HCT116 (cell line): Measurements from ENCODE around the gene FEV. TPM values are rescaled to one million over a fixed set of nuclear protein-coding genes. Genes with fewer than 3 reads are reported as not detected.

Experiments used
- ATAC-seq: fragments of 200-7000 bp; cut with Tn5 transposase; 2 replicates; pipeline ENCODE4 v1.9.1; 2020; ENCODE audit warnings: mild to moderate bottlenecking, moderate library complexity
- BruUV-seq: library from RNA; stranded (reverse); fragments of 400-500 nt; replicated peaks from 2 replicates; lab custom pipeline; 2021; lab: Mats Ljungman, UMichigan
- CTCF ChIA-PET: fragments of 300-600 bp; sonication (Branson Sonifier 250); formaldehyde crosslinking; loops from one replicate; lab custom pipeline; 2021; ENCODE audit warnings: antibody characterized with exemption; lab: Charles Lee
- POLR2A ChIA-PET: fragments of 300-600, 350-600 bp; sonication (Branson Sonifier 250); formaldehyde crosslinking; loops from one replicate; lab custom pipeline; 2021; ENCODE audit warnings: antibody characterized with exemption; lab: Charles Lee
- RAD21 ChIA-PET, 2 experiments: fragments of 300-600 bp; sonication (Branson Sonifier 250); formaldehyde crosslinking; loops; one replicate each; lab custom pipeline; 2023; ENCODE audit warnings: low total read pairs in 2 of 2; ENCODE audit not compliant: uncharacterized antibody in 2 of 2, unreplicated experiment in 2 of 2, low non-redundant PET in 1 of 2; lab: Charles Lee
- DNase-seq: peaks from one replicate; pipeline ENCODE4 v3.0.0-alpha.2; 2010; ENCODE audit warnings: low read depth, low spot score
- H2AFZ ChIP-seq: fragments of 200-600 bp; shearing (Covaris generic), sonication (generic); 2 replicates; pipeline ENCODE4 v1.6.1; 2017; ENCODE audit warnings: low read depth, mixed run types, mixed read lengths, antibody characterized with exemption, low read length; ENCODE audit not compliant: poor library complexity, severe bottlenecking
- H3K27ac ChIP-seq: 2 replicates; pipeline ENCODE4 v1.5.1; 2012; ENCODE audit warnings: low read depth, low read length
- H3K27me3 ChIP-seq: fragments of 200-600 bp; sonication (generic); 2 replicates; pipeline ENCODE4 v1.6.1; 2016; ENCODE audit warnings: mixed run types, low read length, mixed read lengths; ENCODE audit not compliant: insufficient read depth
- H3K36me3 ChIP-seq, 2 experiments: fragments of 200-500 bp in 1 of 2; fragments of 200-600 bp in 1 of 2; sonication (Bioruptor generic) in 1 of 2; sonication (generic) in 1 of 2; 2 replicates each; pipeline versions ENCODE4 v1.5.1 to v1.6.1; 2014 to 2016; ENCODE audit warnings: low read length in 2 of 2, inconsistent platforms in 1 of 2, mixed read lengths in 1 of 2, mixed run types in 1 of 2; ENCODE audit not compliant: insufficient read depth in 2 of 2, control insufficient read depth in 1 of 2
- H3K4me1 ChIP-seq, 2 experiments: fragments of 200-600 bp in 1 of 2; sonication (generic) in 1 of 2; 2 replicates each; pipeline versions ENCODE4 v1.5.1 to v1.6.1; 2012 to 2017; ENCODE audit warnings: low read length in 2 of 2, inconsistent platforms in 1 of 2, mild to moderate bottlenecking in 1 of 2, mixed read lengths in 1 of 2, mixed run types in 1 of 2, moderate library complexity in 1 of 2; ENCODE audit not compliant: insufficient read depth in 2 of 2, control insufficient read depth in 1 of 2
- H3K4me2 ChIP-seq: fragments of 200-600 bp; sonication (generic); 2 replicates; pipeline ENCODE4 v1.6.1; 2017; ENCODE audit warnings: mixed run types, low read length, mixed read lengths
- H3K4me3 ChIP-seq, 2 experiments: fragments of 200-600 bp in 1 of 2; sonication (generic) in 1 of 2; replicated peaks in 1 of 2; 2 replicates each; pipeline ENCODE4 v1.5.1; 2011 to 2016; ENCODE audit warnings: low read length in 2 of 2, control low read depth in 1 of 2, low read depth in 1 of 2, mild to moderate bottlenecking in 1 of 2, mixed read lengths in 1 of 2, mixed run types in 1 of 2
- H3K79me2 ChIP-seq: fragments of 200-600 bp; sonication (generic); 2 replicates; pipeline ENCODE4 v1.6.1; 2017; ENCODE audit warnings: mild to moderate bottlenecking, mixed run types, low read length, moderate library complexity, mixed read lengths; ENCODE audit not compliant: insufficient read depth
- H3K9ac ChIP-seq: fragments of 200-600 bp; sonication (generic); 2 replicates; pipeline ENCODE4 v1.6.1; 2016; ENCODE audit warnings: low read length, mixed read lengths
- H3K9me2 ChIP-seq: fragments of 200-600 bp; sonication (generic), shearing (Covaris generic); 2 replicates; pipeline ENCODE4 v1.6.1; 2017; ENCODE audit warnings: mixed run types, mild to moderate bottlenecking, moderate library complexity; ENCODE audit not compliant: insufficient read depth
- H3K9me3 ChIP-seq, 2 experiments: fragments of 200-500 bp in 1 of 2; fragments of 200-600 bp in 1 of 2; sonication (Bioruptor generic) in 1 of 2; sonication (generic) in 1 of 2; 2 replicates each; pipeline ENCODE4 v1.6.1; 2014 to 2017; ENCODE audit warnings: low read length in 2 of 2, mixed read lengths in 2 of 2, inconsistent platforms in 1 of 2, low read depth in 1 of 2, mild to moderate bottlenecking in 1 of 2, mixed run types in 1 of 2, moderate library complexity in 1 of 2; ENCODE audit not compliant: control insufficient read depth in 1 of 2, insufficient read depth in 1 of 2
- H4K20me1 ChIP-seq: fragments of 200-600 bp; sonication (generic), shearing (Covaris generic); 2 replicates; pipeline ENCODE4 v1.6.1; 2017; ENCODE audit warnings: mixed run types, mild to moderate bottlenecking, moderate library complexity; ENCODE audit not compliant: insufficient read depth
- ELF1 ChIP-seq: IDR thresholded peaks from 2 replicates; pipeline ENCODE4 v1.6.1; 2012; ENCODE audit warnings: low read depth, borderline replicate concordance
- EZH2 ChIP-seq: fragments of 200-600 bp; sonication (generic); IDR thresholded peaks from 2 replicates; pipeline ENCODE4 v1.6.1; 2017; ENCODE audit warnings: antibody characterized with exemption, mixed run types
- EZH2phosphoT487 ChIP-seq: fragments of 200-600 bp; IDR thresholded peaks from 2 replicates; pipeline ENCODE4 v1.6.1; 2018; ENCODE audit warnings: antibody characterized with exemption, borderline replicate concordance
- FOSL1 ChIP-seq: IDR thresholded peaks from 2 replicates; pipeline ENCODE4 v1.6.1; 2012; ENCODE audit warnings: low read depth
- POLR2A ChIP-seq: IDR thresholded peaks from 2 replicates; pipeline ENCODE4 v1.7.0; 2011; ENCODE audit warnings: borderline replicate concordance; ENCODE audit not compliant: insufficient read depth, insufficient read length; ENCODE audit errors: extremely low read depth
- POLR2AphosphoS5 ChIP-seq: IDR thresholded peaks from 2 replicates; pipeline ENCODE4 v1.6.1; 2011; ENCODE audit warnings: mild to moderate bottlenecking, low read depth, low read length, moderate library complexity
- SIN3A ChIP-seq: IDR thresholded peaks from 2 replicates; pipeline ENCODE4 v1.6.1; 2012; ENCODE audit warnings: low read depth
- TCF7L2 ChIP-seq: IDR thresholded peaks from 2 replicates; pipeline ENCODE4 v1.7.0; 2011; ENCODE audit warnings: borderline replicate concordance, inconsistent platforms; ENCODE audit not compliant: insufficient read depth, insufficient read length; ENCODE audit errors: extremely low read depth
- YY1 ChIP-seq: IDR thresholded peaks from 2 replicates; pipeline ENCODE4 v1.6.1; 2011; ENCODE audit warnings: low read length, low read depth, moderate library complexity, mild to moderate bottlenecking; ENCODE audit not compliant: insufficient replicate concordance; ENCODE audit errors: extremely low read depth
- ZNF274 ChIP-seq: fragments of 200-500 bp; sonication (Bioruptor generic); IDR thresholded peaks from 2 replicates; pipeline ENCODE4 v1.6.1; 2014; ENCODE audit warnings: mild to moderate bottlenecking, low read depth, low read length, inconsistent platforms
- intact Hi-C: fragments of 100-400 bp; cut with micrococcal nuclease; formaldehyde crosslinking; loops from 2 replicates; pipeline ENCODE4 v1.10.0; 2022
- total RNA-seq: library from RNA; stranded (reverse); gene quantifications from one replicate; pipeline ENCODE4 v1.2.1, GENCODE V29; 2021; ENCODE audit not compliant: unreplicated experiment
- TF ChIP-seq, protein P1 (sequence below), 3 experiments: fragments of 200-600 bp in 1 of 3; sonication (generic) in 1 of 3; IDR thresholded peaks in 2 of 3; conservative IDR thresholded peaks in 1 of 3; 2 replicates each; pipeline ENCODE4 v1.5.1; 2012 to 2017; ENCODE audit warnings: low read depth in 2 of 3, low read length in 2 of 3, antibody characterized with exemption in 1 of 3, borderline replicate concordance in 1 of 3, control low read depth in 1 of 3, mild to moderate bottlenecking in 1 of 3, mixed read lengths in 1 of 3, mixed run types in 1 of 3, moderate library complexity in 1 of 3; ENCODE audit not compliant: insufficient read depth in 1 of 3

FEV gene
- total RNA-seq, 1 experiment from 2014 or later = not detected

- no TSS peak for BruUV-seq
- H3K9ac ChIP-seq = no peak overlapping the region
Observed at GRCh38 chr2:218986148-218986761, 1.3 kb upstream of the FEV start.

DNA sequence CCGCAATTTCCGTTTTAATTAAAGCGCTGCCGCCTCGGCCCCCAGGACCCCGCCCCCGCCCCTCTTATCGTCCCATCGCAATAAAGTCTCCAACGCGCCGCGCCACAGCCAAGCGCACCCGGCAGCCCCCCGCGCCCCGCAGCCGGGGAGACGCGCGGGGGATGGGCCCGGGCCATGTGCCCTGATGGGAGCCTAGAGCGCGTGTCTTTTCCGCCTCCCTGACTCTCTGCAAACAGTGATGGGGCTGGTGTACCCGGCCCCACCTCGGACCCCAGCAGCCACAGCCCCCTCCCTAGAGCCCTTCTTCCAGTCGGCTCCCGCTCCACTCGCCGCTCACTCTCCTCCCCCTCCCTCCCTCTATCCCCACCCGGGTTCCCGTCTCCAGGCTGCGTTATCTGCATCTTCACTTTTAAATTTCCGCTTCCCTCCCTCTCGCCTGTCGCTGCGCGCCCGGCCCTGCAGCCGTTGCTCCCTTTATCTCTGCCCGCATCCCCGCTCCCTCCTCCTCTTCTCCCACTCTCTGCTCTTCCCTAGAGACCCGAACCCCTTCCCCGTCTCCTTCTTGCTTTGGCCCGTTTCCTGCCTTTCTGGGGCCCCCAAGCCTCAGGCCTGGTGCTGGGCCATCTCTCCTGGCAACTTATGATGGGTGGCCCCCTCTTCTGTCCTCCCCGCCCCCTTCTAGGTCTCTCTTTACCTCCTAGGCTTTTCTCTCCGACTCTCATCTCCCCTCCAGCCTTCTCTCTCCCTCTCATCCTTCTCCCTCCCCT is 524 bp upstream of the FEV start:
- no peak for DNase-seq
- Histone ChIP-seq H3K4me3 (no peak overlapping the region), H3K27ac (no peak overlapping the region), H3K79me2 (no peaks in the 10 kb centered on the region), H3K4me1 (no peaks in the 10 kb centered on the region), H3K27me3 (0 out of 2 replicates have a peak, but pooled peaks cover 8% of the 10 kb centered on the region), H4K20me1 (no peaks in the 10 kb centered on the region), H3K9me3 (no peaks in the 10 kb centered on the region), H3K4me2 (no peak overlapping the region), H2AFZ (no peak overlapping the region), H3K36me3 (no peaks in the 10 kb centered on the region), H3K9ac (no peak overlapping the region), H3K9me2 (no peaks in the 10 kb centered on the region)
- no TSS peak for BruUV-seq
- intact Hi-C loops = no loop called here
- POLR2A ChIA-PET = no interaction called here
- RAD21 ChIA-PET = no interaction called here
- CTCF ChIA-PET = no interaction called here
- no peak for ATAC-seq
- TF ChIP-seq YY1 (no peak), POLR2AphosphoS5 (no peak), SIN3A (no peak), EZH2 (no peak), ELF1 (no peak), EZH2phosphoT487 (no peak), ZNF274 (no peak), POLR2A (no peak), TCF7L2 (no peak), FOSL1 (no peak)
- TF ChIP-seq, protein P1, sequence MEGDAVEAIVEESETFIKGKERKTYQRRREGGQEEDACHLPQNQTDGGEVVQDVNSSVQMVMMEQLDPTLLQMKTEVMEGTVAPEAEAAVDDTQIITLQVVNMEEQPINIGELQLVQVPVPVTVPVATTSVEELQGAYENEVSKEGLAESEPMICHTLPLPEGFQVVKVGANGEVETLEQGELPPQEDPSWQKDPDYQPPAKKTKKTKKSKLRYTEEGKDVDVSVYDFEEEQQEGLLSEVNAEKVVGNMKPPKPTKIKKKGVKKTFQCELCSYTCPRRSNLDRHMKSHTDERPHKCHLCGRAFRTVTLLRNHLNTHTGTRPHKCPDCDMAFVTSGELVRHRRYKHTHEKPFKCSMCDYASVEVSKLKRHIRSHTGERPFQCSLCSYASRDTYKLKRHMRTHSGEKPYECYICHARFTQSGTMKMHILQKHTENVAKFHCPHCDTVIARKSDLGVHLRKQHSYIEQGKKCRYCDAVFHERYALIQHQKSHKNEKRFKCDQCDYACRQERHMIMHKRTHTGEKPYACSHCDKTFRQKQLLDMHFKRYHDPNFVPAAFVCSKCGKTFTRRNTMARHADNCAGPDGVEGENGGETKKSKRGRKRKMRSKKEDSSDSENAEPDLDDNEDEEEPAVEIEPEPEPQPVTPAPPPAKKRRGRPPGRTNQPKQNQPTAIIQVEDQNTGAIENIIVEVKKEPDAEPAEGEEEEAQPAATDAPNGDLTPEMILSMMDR (IDR thresholded peaks at IDR 0.05 in 2 of 3, conservative IDR thresholded peaks at IDR 0.05 in 1 of 3; ENCODE audit: borderline replicate concordance in 1 of 3, insufficient read depth in 1 of 3, low read depth in 2 of 3, low read length in 2 of 3) = no peak

More at GRCh38 chr2:218986148-218986761, 1.3 kb upstream of the FEV start:
- Histone ChIP-seq H3K9me2 (no peaks in the 10 kb centered on the region), H3K36me3 (no peaks in the 10 kb centered on the region), H2AFZ (no peak overlapping the region), H3K9me3 (no peaks in the 10 kb centered on the region), H3K79me2 (no peaks in the 10 kb centered on the region), H3K4me2 (no peak overlapping the region), H3K4me3 (no peak overlapping the region), H3K4me1 (no peaks in the 10 kb centered on the region), H3K27me3 (0 out of 2 replicates have a peak, but pooled peaks cover 8% of the 10 kb centered on the region), H3K27ac (no peak overlapping the region), H4K20me1 (no peaks in the 10 kb centered on the region)
- no peak for ATAC-seq
- DNase-seq = no peak
- CTCF ChIA-PET = no interaction called here
- RAD21 ChIA-PET = no interaction called here
- POLR2A ChIA-PET = no interaction called here
- intact Hi-C loops = no loop called here
- TF ChIP-seq, protein P1 (IDR thresholded peaks at IDR 0.05 in 2 of 3, conservative IDR thresholded peaks at IDR 0.05 in 1 of 3; ENCODE audit: borderline replicate concordance in 1 of 3, insufficient read depth in 1 of 3, low read depth in 2 of 3, low read length in 2 of 3) = no peak
